HG03139 (cell line): ENCODE results near the gene KRT73.

Experiments used
- ATAC-seq: cut with Tn5 transposase; IDR thresholded peaks from one replicate; pipeline ENCODE4 v1.9.1; 2021; ENCODE audit not compliant: unreplicated experiment

The KRT73 gene

GRCh38 chr12:52575256-52575655 is 43.1 kb downstream of the KRT73 start:
- no peak for ATAC-seq

GRCh38 chr12:52573743-52574142 is 44.6 kb downstream of the KRT73 start, which contains the start of gene KRT74:
KRT74 (minus strand) TSS chr12:52573843; CDS start chr12:52573777, 66 bp downstream.
- ATAC-seq = no peak

- ATAC-seq = no peak
These were observed 45.1 kb downstream of the KRT73 start for GRCh38 chr12:52573306-52573705.

- ATAC-seq = no peak
These were observed 47.8 kb downstream of the KRT73 start for GRCh38 chr12:52570511-52570910.

GRCh38 chr12:52568111-52568510 is 50.2 kb downstream of the KRT73 start:
- ATAC-seq = no peak

- no peak for ATAC-seq
These were observed 51.5 kb downstream of the KRT73 start for GRCh38 chr12:52566847-52567291.

- no peak for ATAC-seq
These were observed 53.8 kb downstream of the KRT73 start for GRCh38 chr12:52564582-52564981.

GRCh38 chr12:52561880-52562449 is 56.4 kb downstream of the KRT73 start:
- no peak for ATAC-seq

GRCh38 chr12:52559979-52560378 is 58.4 kb downstream of the KRT73 start:
- ATAC-seq = no peak

GRCh38 chr12:52558781-52559445 is 59.4 kb downstream of the KRT73 start:
- ATAC-seq = no peak
